ENCODE data around the gene LCE3B.

The LCE3B gene

GRCh38 chr1:152658649-152659048 is 45.0 kb downstream of the LCE3B start:
- no peak for DNase-seq (ENCODE audit: low read depth in 2 of 2)

- no peak for DNase-seq (ENCODE audit: low read depth in 2 of 2)
Observed at GRCh38 chr1:152663098-152663497, 49.5 kb downstream of the LCE3B start, which contains the start of gene LCE2D. LCE2D (plus strand) TSS chr1:152663380; CDS start chr1:152664106, 726 bp downstream.

Data from stimulated activated CD8-positive, alpha-beta memory T cell treated with anti-CD3 and anti-CD28 coated beads, Interleukin-2, amount 100 ng/mL, for 1 hour (primary cell).